GM04503 (cell line): ENCODE data around the gene COPS7A.

Source experiments
- DNase-seq: peaks from one replicate; pipeline ENCODE4 v3.0.0-alpha.2; 2012; ENCODE audit warnings: low read depth

Gene COPS7A

GRCh38 chr12:6770094-6770493, 46.2 kb downstream of the COPS7A start:
- DNase-seq = no peak

GRCh38 chr12:6770600-6770999, 46.8 kb downstream of the COPS7A start:
- no peak for DNase-seq

GRCh38 chr12:6771091-6771495, 47.2 kb downstream of the COPS7A start:
- DNase-seq = no peak

- DNase-seq = no peak
Measured at GRCh38 chr12:6771509-6772330, 47.9 kb downstream of the COPS7A start.

- no peak for DNase-seq
Measured at GRCh38 chr12:6772331-6772695, 48.5 kb downstream of the COPS7A start, which contains the start of gene LAG3. TSS of gene LAG3 (plus strand) at chr12:6772520. CDS start at chr12:6772853, 333 bp downstream.

- DNase-seq = no peak
Measured at GRCh38 chr12:6772726-6773589, 49.1 kb downstream of the COPS7A start.

GRCh38 chr12:6773590-6774351, 49.9 kb downstream of the COPS7A start:
- DNase-seq = no peak

- no peak for DNase-seq
Measured at GRCh38 chr12:6774499-6775062, 50.7 kb downstream of the COPS7A start.

GRCh38 chr12:6775185-6776174, 51.6 kb downstream of the COPS7A start:
- no peak for DNase-seq

GRCh38 chr12:6777386-6777785, 53.5 kb downstream of the COPS7A start:
- no peak for DNase-seq

GRCh38 chr12:6778217-6778573, 54.3 kb downstream of the COPS7A start:
- DNase-seq = no peak

- DNase-seq = peak; percentile 53
Measured at GRCh38 chr12:6778574-6779550, 55.0 kb downstream of the COPS7A start.

GRCh38 chr12:6779708-6780432, 56.0 kb downstream of the COPS7A start:
- no peak for DNase-seq

- no peak for DNase-seq
Measured at GRCh38 chr12:6780573-6780972, 56.7 kb downstream of the COPS7A start.
